Stimulated activated CD4-positive, alpha-beta T cell treated with anti-CD3 and anti-CD28 coated beads, Interleukin-2, amount 100 ng/mL, for 4 hours (primary cell): Measurements from ENCODE around the gene FAM131B.

Source experiments
- DNase-seq: peaks from one replicate; pipeline ENCODE4 v3.0.0-alpha.2; 2020; ENCODE audit warnings: low read depth

FAM131B gene

DNA sequence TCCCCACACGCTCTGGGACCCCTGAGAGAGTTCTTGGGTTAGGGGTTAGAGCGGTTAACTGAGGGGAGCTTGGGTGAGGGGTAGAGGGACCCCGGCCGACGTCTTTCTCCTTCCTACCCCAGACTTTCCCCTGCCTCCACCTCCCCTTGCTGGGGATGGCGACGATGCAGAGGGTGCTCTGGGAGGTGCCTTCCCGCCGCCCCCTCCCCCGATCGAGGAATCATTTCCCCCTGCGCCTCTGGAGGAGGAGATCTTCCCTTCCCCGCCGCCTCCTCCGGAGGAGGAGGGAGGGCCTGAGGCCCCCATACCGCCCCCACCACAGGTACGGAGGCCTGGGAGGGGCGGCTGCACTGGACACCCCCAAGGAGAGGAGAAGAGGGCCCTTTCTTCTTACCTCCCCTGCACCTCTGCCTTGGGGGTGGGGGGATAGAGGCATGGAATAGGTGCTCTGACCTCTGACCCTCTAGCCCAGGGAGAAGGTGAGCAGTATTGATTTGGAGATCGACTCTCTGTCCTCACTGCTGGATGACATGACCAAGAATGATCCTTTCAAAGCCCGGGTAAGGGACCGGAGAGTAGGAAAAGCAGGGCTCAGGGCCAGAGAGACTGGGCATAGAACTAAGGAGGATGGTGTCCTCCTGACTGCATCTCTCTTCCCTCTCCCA lies 19.7 kb upstream of the FAM131B start:
- no peak for DNase-seq

DNA sequence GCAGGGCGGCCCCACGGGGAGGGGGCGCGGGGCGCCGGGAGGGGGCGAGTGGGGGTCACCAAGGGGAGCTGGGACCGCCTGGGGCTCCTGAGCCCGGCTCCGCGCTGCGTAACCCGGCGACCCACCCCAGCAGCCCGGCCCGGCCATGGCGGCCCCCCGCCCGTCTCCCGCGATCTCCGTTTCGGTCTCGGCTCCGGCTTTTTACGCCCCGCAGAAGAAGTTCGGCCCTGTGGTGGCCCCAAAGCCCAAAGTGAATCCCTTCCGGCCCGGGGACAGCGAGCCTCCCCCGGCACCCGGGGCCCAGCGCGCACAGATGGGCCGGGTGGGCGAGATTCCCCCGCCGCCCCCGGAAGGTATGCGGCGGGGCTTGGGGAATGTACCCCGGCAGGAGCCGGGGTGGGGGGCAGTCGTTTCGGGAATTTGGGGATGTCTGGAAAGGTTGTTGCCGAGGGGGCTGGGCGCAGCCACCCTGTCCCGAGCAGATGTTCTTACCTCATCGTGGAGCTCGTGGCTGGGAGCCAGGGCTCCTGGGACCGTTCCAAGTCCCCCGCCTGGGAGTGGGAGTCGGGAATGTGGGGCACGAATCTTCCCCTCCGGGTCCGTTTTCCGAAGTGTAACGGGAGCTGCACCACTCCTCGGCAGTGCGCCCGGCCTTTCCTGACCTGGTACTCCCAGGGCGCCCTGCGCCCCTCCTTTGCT lies 19.1 kb upstream of the FAM131B start:
- DNase-seq, result no peak

DNA sequence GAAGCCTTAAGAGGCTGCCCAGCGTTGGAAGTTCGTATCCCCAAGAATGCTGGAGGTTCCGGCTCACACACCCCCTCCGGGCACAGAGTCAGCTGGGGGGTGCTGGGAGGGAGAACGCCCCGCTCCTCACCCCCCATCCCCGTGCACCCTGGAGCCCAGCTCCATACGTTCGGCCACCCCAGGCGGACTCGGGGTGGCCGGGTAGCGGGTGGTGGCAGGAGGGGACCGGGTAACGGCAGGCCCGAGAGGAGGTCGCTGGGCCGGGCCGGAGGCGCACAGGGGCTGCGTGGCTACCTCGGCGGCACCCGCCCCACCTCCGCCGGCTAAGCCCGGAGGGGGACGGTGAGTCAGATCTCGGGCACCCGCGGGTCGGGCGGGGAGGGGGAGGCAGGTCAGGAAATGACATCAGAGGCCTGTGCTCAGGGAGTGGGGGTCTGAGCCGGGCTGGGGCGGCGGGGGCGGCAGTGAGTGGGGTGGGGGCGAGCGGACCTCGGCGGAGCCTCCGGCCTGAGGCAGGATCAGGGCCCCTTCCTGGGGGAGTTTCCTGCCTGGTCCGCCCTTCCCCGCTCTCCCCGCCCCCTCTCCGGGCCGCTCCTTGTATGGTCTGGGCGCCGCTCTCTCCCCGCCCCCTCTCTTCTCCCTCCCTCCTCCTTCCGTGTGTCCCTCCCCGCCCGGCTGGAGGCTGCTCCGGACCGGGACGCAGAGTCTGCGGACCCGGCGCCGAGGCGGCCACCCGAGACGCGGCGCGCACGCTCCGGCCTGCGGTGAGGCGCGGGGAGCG lies 18.3 kb upstream of the FAM131B start, which contains the start of gene ZYX:
Gene ZYX, plus strand, starts transcription at position 700 of the 781 bp plus-strand sequence. CDS start 227 bp downstream, outside the sequence.
- DNase-seq, result peak; percentile 85

DNA sequence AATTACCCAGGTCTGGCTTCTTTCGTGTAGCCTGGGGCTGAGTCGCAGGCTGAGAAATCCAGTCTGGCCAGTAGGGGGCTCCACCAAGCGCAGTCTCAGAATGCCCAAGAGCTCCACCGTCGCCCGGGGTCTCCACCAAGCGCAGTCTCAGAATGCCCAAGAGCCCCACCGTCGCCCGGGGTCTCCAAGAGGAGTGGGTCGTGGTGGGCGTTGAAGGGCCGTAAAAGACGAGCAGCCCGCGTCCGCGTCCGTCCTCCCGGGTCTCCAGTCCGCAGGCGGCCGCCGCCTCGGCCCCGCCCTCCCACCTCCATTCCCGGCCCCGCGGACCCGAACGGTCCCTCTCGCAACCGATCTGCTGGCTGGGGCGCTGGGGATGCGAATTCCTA lies 17.7 kb upstream of the FAM131B start:
- peak; percentile 77 for DNase-seq

DNA sequence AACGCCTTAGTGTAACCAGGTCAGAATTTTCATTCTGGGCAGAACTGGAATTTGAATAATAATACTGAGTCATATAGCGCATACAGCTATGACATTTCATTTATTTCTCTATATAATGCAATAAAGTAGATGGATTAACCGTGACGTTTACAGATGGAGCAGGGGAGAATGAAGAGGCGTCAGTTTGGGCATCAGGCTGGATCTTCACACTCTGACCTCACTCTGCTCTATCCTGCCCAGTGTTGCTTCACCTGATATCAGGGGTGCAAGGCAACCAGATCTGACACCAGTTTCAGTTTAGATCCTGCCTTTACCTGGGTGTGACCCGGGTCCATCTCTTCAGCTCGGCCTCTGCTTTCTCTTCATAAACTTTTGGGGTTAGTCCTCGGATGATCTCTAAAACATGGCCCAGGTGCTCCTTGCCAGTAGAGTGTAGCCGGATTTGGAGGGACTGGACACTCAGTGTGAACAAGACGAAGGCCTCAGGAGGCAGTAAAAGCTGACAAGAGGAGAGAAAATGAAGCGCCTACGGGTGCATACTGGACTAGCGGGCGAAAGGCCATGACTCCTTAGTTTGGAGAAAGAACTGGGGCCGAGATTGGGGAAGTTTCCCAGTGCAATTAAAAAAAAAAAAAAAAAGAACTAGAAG lies 17.2 kb upstream of the FAM131B start:
- DNase-seq, result no peak

DNA sequence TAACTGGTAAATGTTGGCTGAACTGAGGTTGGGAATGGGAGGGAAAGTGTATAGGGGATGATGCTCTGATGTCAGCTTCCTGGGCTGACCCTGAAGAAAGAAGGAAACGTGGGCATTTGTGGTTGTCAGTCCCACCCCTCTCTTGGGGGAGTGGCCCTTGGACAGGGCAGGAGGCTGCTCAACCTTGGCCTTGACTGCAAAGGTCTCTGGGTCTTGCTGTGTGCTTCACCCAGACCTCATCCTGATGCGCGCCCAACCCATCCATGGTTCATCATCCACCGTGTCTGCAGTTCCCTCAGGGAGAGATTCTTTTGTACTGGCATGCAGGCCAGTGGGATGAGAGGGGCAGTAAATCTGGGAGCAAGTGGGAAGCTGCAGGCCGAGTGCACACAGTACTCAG lies 13.9 kb upstream of the FAM131B start:
- DNase-seq, result no peak

DNA sequence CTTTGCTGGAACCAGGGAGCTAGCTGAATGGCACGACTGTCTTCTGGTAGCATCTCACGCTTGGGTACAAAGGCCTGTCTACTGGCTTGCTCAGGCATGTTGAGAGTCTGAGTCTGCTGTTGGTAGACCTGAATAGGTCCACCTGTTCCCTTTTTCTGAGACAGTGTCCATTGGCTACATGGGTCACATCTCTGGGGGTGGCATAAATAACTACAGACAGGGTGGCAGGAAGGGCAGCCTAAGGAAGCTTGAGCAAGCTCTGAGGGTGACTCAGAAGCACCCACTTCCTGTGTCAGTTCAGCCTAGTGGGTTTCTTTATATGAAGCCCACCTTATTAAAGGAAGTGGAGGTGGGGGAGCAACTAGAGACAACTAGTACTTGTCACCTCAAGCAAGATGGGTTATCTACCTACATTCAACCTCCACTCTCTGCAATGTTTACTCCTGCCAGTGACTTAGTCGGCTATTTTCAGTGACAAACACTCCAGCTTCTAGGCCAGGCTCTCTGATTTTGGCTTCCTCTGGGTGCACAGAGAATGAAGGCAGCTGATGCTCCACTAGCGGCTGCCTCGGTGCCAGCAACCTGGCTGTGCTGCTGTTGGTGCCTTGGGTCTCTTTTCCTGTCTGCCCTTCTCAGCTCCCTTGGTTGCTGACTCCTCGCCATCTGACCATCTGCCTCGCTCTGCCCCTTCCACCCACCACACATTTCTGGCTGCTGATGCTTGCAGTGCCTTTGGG lies 13.0 kb upstream of the FAM131B start:
- DNase-seq, result peak; percentile 35

DNA sequence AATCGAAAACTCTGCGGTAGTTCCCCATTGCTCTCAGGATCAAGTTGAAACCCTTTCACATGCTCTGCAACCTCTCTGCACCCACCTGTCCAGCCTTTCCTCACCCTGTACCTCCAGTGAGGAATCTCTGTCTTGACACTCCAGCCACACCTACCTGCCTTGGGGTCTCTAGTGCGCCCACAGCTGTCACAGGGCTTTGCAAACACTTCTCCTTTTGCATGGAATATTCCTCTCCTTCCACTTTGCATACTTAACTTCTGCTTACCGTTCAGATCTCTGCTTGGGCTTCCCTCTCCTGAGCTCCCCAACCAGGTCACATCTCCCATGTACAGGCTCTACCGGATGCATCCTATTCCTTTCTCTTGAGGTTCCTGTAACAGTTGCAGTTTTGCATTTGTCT lies 12.0 kb upstream of the FAM131B start:
- DNase-seq, result no peak

DNA sequence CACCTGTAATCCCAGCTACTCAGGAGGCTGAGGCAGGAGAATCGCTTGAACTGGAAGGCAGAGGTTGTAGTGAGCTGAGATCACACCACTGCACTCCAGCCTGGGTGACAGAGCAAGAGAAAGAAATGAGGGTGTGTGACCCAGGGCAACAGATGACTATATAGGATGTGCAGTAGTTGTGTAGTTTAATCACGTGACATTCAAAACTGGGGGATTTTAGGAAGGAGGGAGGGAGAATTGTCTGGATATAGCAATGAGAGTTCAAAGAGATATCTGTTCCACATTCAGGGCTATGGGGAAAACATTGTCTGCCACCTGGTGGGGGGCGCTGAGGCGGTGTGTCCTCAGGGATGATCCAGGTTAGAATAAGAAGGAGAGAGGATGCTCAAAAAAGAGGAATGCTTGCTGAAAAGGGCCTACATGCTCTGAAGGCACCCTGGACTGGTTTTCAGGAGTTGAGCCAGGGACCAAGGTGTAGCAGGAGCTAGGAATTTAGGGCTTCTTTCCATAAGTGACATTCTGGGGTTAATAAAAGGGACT lies 10.8 kb upstream of the FAM131B start:
- no peak for DNase-seq

DNA sequence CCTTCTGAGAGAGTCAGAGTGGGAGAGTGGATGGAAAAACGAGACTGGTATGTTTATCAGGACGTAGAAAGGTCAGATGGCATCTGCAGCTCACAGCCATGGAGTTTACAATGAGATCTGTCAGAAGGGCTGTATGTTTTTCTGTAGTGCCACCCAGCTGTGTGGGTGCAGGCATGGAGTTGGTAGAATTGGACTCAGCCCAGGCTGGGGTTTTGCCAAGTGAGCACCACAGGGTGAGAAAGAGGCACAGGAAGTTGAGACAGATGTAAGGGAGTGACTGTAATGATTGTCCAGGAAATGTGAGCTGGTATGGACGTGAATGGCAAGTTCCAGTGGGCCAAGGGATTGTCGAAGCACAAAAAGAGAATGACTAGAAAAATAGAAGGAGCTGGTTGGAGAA lies 9.6 kb upstream of the FAM131B start:
- DNase-seq, result no peak

DNA sequence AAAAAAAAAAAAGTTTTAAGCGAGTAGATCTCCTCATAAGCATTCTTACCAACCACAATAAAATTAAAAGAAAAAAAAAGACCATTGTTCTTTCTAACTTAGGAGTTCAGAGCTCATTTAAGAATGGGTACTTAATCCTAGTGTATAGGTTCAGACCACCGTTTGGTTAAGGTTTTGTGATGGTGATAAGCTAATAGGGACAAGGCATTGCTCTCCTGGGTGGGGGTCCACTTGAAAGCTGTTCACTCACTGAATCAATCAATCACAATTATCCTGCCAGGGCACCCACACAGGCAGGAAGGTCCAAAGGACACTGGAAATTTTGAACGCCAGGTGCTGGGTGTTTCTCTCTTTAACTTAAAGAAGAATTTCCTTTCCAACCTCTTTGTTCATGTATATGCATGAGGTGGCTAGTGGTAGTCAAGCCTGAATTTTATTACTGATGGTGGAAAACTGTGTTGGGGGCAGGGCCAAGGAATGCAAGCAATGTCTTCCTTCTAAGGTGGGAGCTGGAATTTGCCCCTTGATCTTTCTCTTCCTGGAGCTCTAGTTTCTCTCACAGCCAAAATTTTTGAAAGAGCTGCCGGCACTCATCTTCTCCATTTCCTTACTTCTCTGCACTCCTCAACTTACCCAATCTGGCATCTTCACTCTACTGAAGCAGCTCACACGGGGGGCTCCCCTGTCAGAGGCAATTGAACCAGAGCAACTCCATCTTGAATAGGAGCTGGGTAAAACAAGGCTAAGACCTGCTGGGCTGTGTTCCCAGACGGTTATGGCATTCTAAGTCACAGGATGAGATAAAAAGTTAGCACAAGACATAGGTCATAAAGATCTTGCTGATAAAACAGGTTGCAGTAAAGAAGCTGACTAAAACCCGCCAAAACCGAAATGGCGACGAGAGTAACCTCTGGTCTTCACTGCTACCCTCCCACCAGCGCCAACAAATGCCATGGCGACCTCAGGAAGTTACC lies 7.5 kb upstream of the FAM131B start:
- DNase-seq, result no peak

DNA sequence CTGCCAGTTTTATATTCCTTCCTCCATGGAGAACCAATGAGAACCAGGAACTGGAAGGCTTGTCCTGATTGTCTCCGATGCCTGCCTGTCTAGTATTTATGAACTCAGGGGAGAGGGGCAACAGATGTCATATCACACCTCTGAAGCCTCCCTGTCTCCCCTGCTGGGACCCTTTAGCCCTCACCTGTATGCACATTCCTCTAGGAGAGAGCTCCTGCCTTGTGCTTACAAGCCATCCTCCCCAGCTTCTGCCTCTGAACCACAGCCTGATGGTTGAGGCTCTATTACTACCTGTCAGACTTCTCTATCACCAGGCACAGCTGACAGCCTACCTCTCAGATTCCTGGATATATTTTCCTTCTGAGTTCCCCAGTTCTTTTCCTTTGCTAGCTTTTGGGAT lies 5.9 kb upstream of the FAM131B start:
- no peak for DNase-seq

DNA sequence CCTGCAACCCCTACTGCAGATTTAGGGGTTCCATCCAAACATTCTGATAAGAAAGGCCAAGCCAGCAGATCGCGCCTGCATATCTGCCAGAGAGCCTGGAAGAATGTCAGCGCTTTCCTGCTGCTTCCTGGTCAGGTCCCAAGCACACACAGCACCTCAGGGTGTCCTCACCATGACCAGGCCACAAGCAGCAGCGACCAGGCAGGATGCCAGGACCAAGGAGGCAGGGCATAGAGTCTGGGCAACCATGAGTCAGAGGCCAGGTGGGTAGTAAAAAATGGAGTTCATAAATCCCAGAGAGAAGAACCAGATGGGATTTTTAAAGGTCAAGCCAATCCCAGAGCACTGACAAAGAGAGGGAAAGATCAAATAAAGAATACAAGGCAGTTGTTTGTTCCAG lies 5.5 kb upstream of the FAM131B start:
- no peak for DNase-seq

DNA sequence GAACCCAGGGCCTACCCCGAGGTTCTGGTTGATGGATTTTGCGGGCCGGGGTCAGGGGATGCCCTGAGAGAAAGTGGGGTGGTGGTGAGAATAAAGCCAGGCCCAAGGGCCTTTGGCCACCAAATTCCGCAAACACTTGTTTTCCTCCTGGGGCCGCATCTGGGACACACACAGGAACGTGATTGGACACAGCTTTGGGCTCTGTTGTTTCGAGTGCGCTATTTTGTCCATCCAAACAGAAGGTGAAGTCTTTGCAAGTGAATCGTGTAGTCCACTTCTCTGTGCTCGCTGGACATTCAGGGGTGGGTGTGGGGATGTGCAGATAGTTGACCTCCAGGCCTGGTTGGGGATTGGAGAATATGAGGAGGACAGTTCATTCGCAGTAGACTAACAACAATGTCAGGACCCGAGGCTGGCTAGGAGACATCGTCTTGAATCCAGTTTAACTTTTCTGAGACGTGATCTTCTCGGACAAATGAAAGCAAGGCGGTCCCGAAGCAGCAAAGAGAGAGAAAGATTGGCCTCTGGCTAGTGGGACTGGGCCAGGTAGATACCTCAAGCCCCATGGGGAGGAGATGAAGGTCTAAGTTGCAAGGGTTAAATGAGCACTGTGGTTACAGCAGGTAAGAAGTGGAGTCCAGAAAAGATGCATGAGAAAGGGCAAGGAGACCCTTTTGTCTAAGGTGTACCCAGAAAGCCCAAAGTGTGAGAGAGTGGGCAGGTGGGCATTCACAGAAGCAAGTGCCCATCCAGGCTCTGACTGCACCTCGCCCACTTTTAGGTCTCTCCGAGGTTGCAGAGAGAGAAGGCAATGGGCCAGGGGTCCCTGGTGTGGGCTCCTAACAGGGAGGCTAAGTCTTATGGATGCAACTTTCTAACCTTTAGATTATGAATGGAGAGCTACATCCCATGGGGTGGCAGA lies 764 bp upstream of the FAM131B start:
- DNase-seq, result no peak

DNA sequence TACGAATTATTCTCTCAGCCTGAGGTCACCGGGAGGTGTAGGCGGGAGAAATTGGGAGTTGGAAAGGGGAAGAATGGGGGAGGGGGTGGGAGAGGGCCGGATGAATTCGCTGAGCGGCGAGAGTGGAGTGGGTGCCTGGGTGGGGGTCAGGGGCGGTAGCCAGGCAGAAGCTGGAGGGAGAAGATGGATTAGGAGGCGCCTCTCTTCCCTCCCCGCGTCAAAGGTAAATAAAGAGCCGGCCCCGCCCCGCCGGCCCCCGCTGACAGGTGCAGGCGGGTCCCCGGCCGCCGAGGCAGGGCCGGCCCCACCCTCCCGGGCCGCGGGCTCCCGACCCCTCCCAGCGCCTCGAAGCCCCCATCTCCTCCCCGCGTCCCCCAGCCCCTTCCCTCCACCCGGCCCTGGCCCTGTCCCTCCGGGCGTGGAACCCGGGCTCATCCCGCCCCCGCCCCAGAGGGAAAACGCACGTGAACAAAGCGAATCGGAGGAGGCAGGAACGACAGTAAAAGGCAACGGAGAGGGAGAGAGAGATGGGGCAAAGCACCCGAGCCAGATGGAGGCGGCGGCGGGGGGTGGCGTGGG lies 872 bp downstream of the FAM131B start:
- no peak for DNase-seq

DNA sequence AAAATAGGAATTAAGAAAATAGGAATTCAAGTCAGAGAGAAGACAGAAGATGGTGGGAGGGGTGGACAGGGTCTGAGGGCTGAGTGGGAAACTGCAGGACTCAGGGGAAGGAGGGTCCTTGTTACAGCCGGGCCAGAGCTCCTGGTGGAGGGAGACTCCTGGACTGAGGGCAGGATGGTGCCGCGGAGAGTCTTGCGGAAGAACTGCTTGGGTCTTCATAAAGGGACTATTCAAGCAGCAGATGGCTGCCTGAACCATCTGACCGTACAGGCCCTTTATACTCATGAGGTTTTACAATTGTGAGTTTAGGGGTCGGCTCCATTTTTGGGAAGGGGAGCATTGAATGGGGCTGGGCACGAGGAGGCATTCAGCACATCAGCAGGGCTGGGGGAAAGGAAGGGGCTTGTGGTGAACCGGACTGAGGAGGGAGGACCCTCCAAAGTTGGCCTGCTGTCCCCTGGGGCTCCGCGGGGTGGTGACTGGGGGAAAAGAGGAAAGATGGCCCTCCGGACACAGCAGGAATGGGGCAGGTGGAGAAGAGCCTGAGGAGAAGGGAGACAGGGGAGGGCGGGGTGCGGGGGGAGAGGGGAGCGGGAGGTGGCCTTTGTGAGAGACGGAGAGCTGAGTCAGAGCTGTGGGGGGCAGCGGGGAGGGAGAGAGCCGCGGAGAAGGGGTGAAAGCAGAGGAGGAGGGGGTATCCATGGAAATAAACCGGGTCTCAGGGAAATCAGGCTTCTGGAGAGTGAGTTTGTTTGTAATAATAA lies 1.5 kb downstream of the FAM131B start:
- DNase-seq, result no peak

DNA sequence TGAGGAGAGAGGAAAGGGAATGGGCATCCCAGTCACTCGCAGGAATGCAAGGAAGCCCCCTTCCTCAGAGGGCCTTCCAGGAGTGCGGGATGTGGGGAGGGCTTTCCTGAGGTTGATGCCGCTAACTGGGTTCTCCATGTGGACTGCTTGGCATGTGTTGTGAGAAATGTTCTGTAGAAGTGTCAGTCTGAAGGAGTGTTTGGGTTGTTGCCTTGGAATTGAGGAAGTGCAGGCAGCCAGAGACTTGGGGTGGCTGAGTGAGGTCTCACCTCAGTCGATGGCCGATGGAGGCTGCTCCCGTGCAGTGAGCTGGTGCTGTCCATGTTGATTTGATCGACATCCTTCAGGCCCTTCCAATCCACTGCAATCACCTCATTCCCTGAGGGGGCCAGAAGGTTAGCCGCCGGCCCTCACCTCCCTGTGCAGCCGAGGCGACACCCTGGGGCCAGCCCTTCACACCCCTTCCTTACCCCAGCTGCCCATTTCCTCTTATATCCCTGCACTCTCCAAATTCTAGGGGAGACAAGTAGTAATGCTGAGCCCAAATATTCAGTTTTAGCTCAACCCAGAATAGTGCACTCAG lies 2.7 kb downstream of the FAM131B start:
- no peak for DNase-seq

DNA sequence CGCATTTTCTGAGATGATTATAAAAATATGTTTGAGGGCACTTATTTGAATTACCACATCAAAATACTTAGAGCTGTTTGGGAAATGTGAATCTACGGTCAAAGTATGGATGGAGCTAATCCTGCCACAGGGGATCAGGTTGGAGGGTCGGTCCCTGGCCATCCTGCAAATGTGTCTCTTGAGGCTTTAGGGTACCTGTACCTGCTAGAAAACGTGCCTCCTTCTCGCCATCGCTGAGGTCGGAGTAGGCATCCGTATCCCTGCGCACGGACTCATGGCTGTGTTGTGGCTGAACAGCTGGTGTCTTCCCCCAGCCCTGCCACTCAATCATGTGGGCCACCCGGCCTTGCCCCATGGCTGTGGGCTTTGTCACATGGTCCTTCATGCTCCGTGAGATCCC lies 3.9 kb downstream of the FAM131B start:
- DNase-seq, result no peak
